Immature natural killer cell (primary cell): ENCODE measurements around the gene ZNF627. TPM values are rescaled to one million over a fixed set of nuclear protein-coding genes. Genes with fewer than 3 reads are reported as not detected.
"Not testable (repeated sequence)": the region's sequence is repeated elsewhere in the genome, so short reads cannot be mapped to it uniquely, and the experiment has no call there.

ENCODE experiments used
- DNase-seq, 3 donors: peaks; one replicate each; pipeline ENCODE4 v3.0.0; 2022; ENCODE audit warnings: mixed read lengths in 1 of 3
- H3K27ac Mint-ChIP-seq, 6 donors: one replicate each; pipeline ENCODE4 v1.8.0; 2020; ENCODE audit warnings: mixed read lengths in 6 of 6, mild to moderate bottlenecking in 5 of 6, inconsistent platforms in 4 of 6, moderate library complexity in 3 of 6
- H3K27me3 Mint-ChIP-seq, 3 donors: one replicate each; pipeline ENCODE4 v1.8.0; 2020 to 2021; ENCODE audit warnings: low read depth in 3 of 3, mild to moderate bottlenecking in 3 of 3, mixed read lengths in 3 of 3, moderate library complexity in 3 of 3, inconsistent platforms in 1 of 3
- H3K36me3 Mint-ChIP-seq, 3 donors: one replicate each; pipeline ENCODE4 v1.8.0; 2020; ENCODE audit warnings: mixed read lengths in 3 of 3, inconsistent platforms in 2 of 3, mild to moderate bottlenecking in 2 of 3
- H3K4me1 Mint-ChIP-seq, 2 donors: one replicate each; pipeline ENCODE4 v1.8.0; 2020; ENCODE audit warnings: inconsistent platforms in 2 of 2, mild to moderate bottlenecking in 2 of 2, mixed read lengths in 2 of 2, moderate library complexity in 1 of 2
- H3K4me3 Mint-ChIP-seq, 5 donors: one replicate each; pipeline ENCODE4 v1.8.0; 2020; ENCODE audit warnings: mild to moderate bottlenecking in 5 of 5, mixed read lengths in 5 of 5, inconsistent platforms in 3 of 5, moderate library complexity in 3 of 5
- H3K9me3 Mint-ChIP-seq, 6 donors: one replicate each; pipeline ENCODE4 v1.8.0; 2020; ENCODE audit warnings: mild to moderate bottlenecking in 6 of 6, mixed read lengths in 6 of 6, inconsistent platforms in 4 of 6, moderate library complexity in 3 of 6
- polyA plus RNA-seq, 3 donors: library from polyadenylated mRNA; unstranded; fragments of 300-500 nt; fragmentation: Illumina TruSeq; gene quantifications; one replicate each; pipeline ENCODE4 v1.2.3, GENCODE V29; 2021

The ZNF627 gene
- polyA plus RNA-seq, 3 donors from 2014 or later, result 6.1 to 9.6 (median 6.9) TPM

DNA sequence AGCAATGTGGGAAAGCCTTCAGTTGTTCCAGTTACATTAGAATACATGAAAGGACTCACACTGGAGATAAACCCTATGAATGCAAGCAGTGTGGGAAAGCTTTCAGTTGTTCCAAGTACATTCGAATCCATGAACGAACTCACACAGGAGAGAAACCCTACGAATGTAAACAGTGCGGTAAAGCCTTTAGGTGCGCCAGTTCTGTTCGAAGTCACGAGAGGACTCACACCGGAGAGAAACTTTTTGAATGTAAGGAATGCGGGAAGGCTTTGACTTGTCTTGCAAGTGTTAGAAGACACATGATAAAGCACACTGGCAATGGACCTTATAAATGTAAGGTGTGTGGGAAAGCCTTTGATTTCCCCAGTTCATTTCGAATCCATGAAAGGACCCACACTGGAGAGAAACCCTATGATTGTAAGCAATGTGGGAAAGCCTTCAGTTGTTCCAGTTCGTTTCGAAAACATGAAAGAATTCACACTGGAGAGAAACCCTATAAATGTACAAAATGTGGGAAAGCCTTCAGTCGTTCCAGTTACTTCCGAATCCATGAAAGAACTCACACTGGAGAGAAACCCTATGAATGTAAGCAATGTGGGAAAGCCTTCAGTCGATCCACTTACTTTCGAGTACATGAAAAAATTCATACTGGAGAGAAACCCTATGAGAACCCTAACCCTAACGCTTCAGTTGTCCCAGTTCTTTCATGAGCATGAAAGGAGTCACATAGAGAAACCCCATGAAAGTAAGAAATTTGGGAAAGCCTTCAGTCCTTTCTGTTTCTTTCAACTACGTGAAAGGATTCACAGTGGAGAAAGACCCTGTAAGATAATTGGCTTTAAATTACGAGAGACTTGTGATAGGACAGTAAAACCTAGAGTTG is 20.1 kb downstream of the ZNF627 start:
- Mint-ChIP-seq H3K36me3 (peaks cover 35 to 60% (median 53%) of the 10 kb centered on the region in 3 donors), H3K27me3 (no peaks in the 10 kb centered on the region), H3K4me3 (no peak overlapping the region), H3K9me3 (peaks cover 6 to 22% (median 17%) of the 10 kb centered on the region in 6 donors), H3K4me1 (peaks cover 8% of the 10 kb centered on the region in 2 donors), H3K27ac (no peak overlapping the region)
- DNase-seq, result no peak

DNA sequence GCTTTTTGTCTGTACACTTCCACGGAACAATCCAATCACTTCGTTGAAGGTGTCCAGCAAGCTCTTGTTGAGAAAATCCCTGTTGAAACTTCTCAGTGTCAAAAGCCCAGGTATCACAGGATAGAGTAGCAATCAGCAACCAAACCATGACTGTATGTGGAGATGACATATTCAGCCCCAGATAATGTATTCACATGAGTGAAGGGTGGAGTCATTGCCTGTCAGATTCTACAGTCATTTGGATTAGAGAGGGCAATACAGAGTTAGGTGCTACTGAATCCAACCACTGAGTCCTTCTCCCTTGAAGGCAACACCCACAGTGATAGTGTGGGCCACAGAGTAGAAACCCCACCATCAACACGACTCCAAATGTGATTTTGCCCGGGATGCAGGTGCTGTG is 23.3 kb downstream of the ZNF627 start:
- peaks cover 35 to 55% (median 48%) of the 10 kb centered on the region in 3 donors for H3K36me3 Mint-ChIP-seq
- peaks cover 6 to 22% (median 17%) of the 10 kb centered on the region in 6 donors for H3K9me3 Mint-ChIP-seq
- peaks cover 12 to 19% of the 10 kb centered on the region in 2 donors for H3K4me1 Mint-ChIP-seq
- no peak overlapping the region for H3K4me3 Mint-ChIP-seq
- peaks cover 0 to 8% (median 2%) of the 10 kb centered on the region in 3 donors for H3K27me3 Mint-ChIP-seq
- H3K27ac Mint-ChIP-seq, result no peak overlapping the region
- DNase-seq, result no peak

DNA sequence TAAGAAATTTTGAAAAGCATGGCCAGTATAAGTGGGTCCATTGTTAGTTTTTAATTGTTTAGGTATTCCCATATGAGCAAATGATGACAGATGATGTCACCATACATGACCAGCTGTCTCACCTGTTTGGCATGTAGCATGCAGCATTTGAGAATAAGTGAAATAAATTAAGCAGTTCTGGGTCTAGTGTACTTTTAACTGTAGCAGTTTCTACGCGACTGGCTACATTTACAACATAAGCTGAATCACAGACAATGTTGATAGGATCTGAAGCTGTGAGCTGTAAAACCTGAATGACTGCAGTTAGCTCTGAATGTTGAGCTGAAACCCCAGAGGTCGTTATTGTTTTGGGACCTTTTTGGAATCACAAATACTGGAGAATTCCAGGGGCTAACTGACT is 25.1 kb downstream of the ZNF627 start:
- H3K4me3 Mint-ChIP-seq, DNase-seq, H3K27ac Mint-ChIP-seq: not testable (repeated sequence)
- Mint-ChIP-seq H3K36me3 (peaks cover 21 to 42% (median 35%) of the 10 kb centered on the region in 3 donors), H3K9me3 (peaks cover 0 to 12% (median 8%) of the 10 kb centered on the region in 6 donors), H3K4me1 (peaks cover 12 to 20% of the 10 kb centered on the region in 2 donors), H3K27me3 (peaks cover 0 to 14% (median 2%) of the 10 kb centered on the region in 3 donors)

DNA sequence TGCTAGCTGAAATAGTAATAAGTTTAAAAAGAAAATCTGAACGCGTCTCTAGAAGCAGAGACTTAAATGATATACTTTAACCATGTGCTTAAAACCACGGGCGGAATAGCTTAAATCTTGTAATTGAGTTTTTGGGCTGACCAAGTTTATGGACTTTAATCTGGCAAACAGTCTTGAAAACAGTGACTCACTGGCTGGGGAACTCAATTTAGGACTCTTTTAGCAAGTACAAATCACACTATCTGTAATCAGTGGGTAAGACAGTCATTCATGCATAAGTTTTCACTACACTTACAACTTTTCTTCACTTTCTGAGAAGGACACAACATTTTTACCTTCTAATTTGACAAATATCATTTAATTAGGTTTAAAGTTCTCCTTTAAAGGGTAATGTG is 26.8 kb downstream of the ZNF627 start:
- H3K27me3 Mint-ChIP-seq, result peaks cover 0 to 14% (median 2%) of the 10 kb centered on the region in 3 donors
- H3K36me3 Mint-ChIP-seq, result peaks cover 8 to 27% (median 20%) of the 10 kb centered on the region in 3 donors
- H3K27ac Mint-ChIP-seq, result no peak overlapping the region
- peaks cover 12 to 20% of the 10 kb centered on the region in 2 donors for H3K4me1 Mint-ChIP-seq
- no peak for DNase-seq
- H3K4me3 Mint-ChIP-seq, result peak overlapping the region in 3 of 5 donors; percentile 21 to 70 (median 25)
- H3K9me3 Mint-ChIP-seq, result no peaks in the 10 kb centered on the region

DNA sequence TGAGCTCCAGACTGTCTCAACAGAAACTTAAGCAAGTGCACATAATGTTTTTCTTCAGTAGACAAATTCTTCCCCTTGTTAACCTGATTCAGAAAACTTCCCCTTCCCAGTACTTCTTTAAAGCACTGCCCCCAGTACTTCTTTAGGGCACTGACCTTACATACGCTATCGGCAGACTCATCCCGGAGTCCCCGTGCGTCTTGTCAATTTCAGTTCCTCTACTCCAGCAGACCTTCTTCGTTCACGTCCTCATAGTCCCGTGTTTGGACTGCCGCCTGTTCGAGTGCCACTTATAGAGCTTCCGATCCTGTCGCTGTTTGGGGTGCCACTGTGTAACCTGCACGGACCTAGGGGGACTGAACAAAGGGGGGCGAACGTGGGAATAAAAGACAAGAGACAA is 29.0 kb downstream of the ZNF627 start:
- H3K4me1 Mint-ChIP-seq, result peaks cover 12 to 20% of the 10 kb centered on the region in 2 donors
- H3K9me3 Mint-ChIP-seq, result peaks cover 0 to 1% (median 0%) of the 10 kb centered on the region in 6 donors
- H3K4me3 Mint-ChIP-seq, result peak overlapping the region in 1 of 5 donors; percentile 7
- H3K27ac Mint-ChIP-seq, result peak overlapping the region in 1 of 6 donors; percentile 17
- no peak for DNase-seq
- H3K36me3 Mint-ChIP-seq, result peaks cover 0 to 9% (median 1%) of the 10 kb centered on the region in 3 donors
- peaks cover 0 to 19% (median 2%) of the 10 kb centered on the region in 3 donors for H3K27me3 Mint-ChIP-seq

DNA sequence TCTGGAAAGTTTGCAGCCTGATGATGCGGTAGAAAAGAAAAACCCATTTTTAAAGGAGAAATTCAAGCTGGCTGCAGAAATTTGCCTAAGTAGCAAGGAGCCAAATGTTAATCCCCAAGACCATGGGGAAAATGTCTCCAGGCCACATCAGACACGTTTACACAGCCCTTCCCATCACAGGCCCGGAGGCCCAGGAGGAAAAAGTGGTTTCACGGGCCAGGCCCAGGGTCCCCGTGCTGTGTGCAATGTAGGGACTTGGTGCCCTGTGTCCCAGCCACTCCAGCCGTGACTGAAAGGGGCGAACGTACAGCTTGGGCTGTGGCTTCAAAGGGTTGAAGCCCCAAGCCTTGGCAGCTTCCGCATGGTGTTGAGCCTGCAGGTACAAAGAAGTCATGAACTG is 35.9 kb downstream of the ZNF627 start:
- Mint-ChIP-seq H3K27ac (no peak overlapping the region), H3K4me3 (no peak overlapping the region), H3K9me3 (peaks cover 0 to 9% (median 0%) of the 10 kb centered on the region in 6 donors), H3K36me3 (no peaks in the 10 kb centered on the region), H3K27me3 (peaks cover 0 to 10% (median 5%) of the 10 kb centered on the region in 3 donors), H3K4me1 (no peaks in the 10 kb centered on the region)
- no peak for DNase-seq

DNA sequence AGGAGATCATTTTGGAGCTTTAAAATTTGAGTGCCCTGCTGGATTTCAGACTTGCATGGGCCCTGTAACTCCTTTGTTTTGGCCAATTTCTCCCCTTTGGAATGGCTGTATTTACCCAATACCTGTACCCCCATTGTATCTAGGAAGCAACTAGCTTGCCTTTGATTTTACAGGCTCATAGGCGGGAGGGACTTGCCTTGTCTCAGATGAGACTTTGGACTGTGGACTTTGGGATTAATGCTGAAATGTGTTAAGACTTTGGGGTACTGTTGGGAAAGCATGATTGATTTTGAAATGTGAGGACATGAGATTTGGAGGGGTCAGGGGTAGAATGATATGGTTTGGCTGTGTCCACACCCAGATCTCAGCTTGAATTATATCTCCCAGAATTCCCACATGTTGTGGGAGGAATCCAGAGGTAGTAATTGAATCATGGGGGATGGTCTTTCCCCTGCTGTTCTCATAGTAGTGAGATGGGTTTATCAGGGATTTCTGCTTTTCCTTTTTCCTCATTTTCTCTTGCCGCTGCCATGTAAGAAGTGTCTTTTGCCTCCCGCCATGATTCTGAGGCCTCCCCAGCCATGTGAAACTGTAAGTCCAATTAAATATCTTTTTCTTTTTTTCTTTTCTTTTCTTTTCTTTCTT is 36.9 kb downstream of the ZNF627 start:
- H3K36me3 Mint-ChIP-seq, H3K4me1 Mint-ChIP-seq, H3K4me3 Mint-ChIP-seq, H3K9me3 Mint-ChIP-seq, H3K27ac Mint-ChIP-seq, DNase-seq: not testable (repeated sequence)
- H3K27me3 Mint-ChIP-seq, result peaks cover 2 to 10% (median 5%) of the 10 kb centered on the region in 3 donors

DNA sequence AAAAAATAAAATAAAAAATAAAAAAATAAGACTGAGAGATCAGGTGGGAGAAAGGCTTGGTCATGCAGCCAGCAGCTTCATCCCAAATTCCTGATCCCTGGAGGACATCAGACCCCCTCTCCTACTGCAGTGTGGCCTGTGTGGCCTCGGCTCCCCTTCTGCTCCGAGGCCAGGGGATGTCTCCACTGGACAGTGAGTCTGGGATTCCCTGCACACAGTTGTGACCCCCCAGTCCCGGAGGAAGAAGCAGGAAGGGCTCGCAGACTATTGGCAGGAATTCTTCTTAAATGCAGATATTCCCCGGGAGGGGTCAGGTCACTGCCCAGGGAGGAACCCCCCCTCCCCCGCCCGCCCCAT is 41.9 kb downstream of the ZNF627 start:
- Mint-ChIP-seq H3K36me3 (no peaks in the 10 kb centered on the region), H3K27ac (no peak overlapping the region), H3K4me3 (peak overlapping the region in 4 of 5 donors; percentile 21 to 81 (median 79))

DNA sequence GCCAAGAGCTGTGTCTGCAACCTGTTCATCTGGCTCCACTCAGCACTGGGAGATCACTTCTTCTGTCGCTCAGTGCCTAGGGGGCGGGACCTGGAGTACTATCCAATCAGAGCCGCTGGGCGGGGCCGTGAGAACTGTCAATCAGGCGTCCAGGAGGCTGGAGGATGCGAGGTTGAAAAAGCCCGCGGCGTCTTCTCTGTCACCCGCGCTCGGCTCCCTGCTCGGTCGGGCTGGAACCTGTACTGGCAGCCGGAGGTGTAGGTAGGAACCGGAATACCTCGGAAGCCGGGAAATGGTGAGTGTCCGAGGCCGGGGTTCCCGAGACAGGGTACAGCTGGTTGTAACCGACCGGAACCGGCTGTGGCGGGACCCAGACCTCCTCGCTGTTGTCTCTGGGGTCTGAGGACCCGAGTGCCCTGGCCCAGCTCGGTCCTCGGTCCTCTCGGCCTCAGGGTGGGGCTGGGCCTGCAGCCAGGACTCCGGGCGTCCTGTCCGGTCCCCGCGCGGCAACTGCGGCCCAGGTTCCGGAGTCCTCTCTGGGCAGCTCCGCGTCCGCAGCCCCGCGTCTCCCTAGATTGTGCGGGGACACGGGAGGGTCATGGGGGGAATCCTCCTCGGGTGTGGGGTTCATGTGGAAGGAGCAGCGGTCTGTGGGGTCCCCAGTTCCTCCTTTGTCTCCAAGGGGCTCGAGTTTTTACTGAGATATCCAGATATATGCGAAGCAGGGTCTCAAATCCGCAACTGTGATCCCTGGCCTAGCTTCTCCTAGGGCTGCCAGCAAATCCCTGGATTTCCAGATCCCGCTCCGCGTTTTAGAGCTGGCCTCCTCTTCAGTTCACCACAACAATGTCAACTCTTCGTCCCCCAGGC is 42.6 kb downstream of the ZNF627 start:
- Mint-ChIP-seq H3K4me3 (peak overlapping the region; percentile 79 to 83 (median 79)), H3K4me1 (peaks cover 0 to 7% of the 10 kb centered on the region in 2 donors), H3K27me3 (peaks cover 2 to 8% (median 4%) of the 10 kb centered on the region in 3 donors), H3K27ac (no peak overlapping the region), H3K36me3 (no peaks in the 10 kb centered on the region), H3K9me3 (no peaks in the 10 kb centered on the region)
- peak; percentile 85 to 86 (median 86) for DNase-seq

More for the DNA sequence above, 41.9 kb downstream of the ZNF627 start:
- Mint-ChIP-seq H3K4me1 (peaks cover 0 to 7% of the 10 kb centered on the region in 2 donors), H3K9me3 (no peaks in the 10 kb centered on the region), H3K27me3 (peaks cover 2 to 8% (median 4%) of the 10 kb centered on the region in 3 donors)
- peak in 1 of 3 donors; percentile 3 for DNase-seq

DNA sequence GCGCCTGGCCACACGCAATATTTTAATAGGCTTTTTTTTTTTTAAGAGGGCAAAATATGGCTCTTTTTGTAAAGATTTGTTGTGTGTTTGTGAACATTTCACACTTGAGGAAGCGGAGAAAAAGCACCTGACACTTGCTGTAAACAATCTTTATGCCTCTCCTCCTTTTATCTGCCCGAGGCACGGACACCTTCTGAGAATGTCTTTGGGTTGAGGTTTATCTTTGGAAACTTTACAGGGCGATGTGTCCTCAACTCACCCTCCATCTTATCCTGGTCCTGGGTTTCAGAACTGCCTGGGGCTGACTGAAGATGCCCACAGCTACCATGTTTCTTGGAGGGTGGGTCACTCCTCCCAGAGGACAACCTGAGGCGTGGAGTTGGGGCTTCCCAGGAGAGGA is 44.0 kb downstream of the ZNF627 start:
- Mint-ChIP-seq H3K27ac (no peak overlapping the region), H3K4me1 (peaks cover 0 to 7% of the 10 kb centered on the region in 2 donors), H3K36me3 (no peaks in the 10 kb centered on the region), H3K27me3 (peaks cover 0 to 3% (median 2%) of the 10 kb centered on the region in 3 donors), H3K9me3 (no peaks in the 10 kb centered on the region), H3K4me3 (no peak overlapping the region)
- DNase-seq, result no peak

DNA sequence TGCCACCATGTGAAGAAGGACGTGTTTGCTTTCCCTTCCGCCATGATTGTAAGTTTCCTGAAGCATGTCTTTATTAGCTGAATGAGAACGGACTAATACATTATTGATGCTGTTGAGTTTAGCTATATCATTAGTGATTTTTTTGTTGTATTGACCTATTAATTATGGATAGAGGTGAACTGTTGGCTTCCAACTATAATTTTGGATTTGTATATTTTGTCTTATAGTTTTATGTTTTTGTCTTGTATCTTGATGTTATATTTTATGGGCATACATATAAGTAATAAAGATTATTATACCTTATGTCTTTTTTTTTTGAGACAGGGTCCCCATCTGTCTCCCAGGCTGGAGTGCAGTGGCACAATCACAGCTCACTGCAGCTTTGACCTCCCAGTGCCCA is 45.6 kb downstream of the ZNF627 start:
- H3K4me1 Mint-ChIP-seq, result peaks cover 0 to 7% of the 10 kb centered on the region in 2 donors
- H3K27me3 Mint-ChIP-seq, result peaks cover 0 to 3% (median 2%) of the 10 kb centered on the region in 3 donors
- no peak overlapping the region for H3K27ac Mint-ChIP-seq
- no peaks in the 10 kb centered on the region for H3K36me3 Mint-ChIP-seq
- no peaks in the 10 kb centered on the region for H3K9me3 Mint-ChIP-seq
- no peak overlapping the region for H3K4me3 Mint-ChIP-seq
- DNase-seq, result no peak

DNA sequence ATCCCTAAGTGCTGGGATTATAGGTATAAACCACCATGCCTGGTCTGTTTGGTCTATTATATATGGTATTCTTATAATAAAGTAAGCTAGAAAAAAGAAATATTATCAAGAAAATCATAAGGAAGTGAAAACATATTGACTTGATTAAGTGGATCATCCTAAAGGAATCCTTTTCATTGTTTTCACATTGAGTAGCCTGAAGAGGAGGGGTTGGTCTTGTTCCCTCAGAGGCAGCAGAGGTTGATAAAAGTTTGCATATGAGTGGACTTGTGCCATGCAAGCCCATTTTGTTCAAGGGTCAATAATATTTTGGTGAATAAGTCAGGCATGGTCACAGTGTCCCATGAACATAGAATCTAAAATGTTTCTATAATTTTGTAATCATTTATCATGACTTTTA is 52.7 kb downstream of the ZNF627 start:
- H3K27me3 Mint-ChIP-seq, result no peaks in the 10 kb centered on the region
- no peaks in the 10 kb centered on the region for H3K4me1 Mint-ChIP-seq
- H3K9me3 Mint-ChIP-seq, result peaks cover 12 to 29% (median 24%) of the 10 kb centered on the region in 6 donors
- peaks cover 16 to 23% (median 19%) of the 10 kb centered on the region in 3 donors for H3K36me3 Mint-ChIP-seq
- DNase-seq, result no peak
- H3K4me3 Mint-ChIP-seq, result no peak overlapping the region
- H3K27ac Mint-ChIP-seq, result no peak overlapping the region

DNA sequence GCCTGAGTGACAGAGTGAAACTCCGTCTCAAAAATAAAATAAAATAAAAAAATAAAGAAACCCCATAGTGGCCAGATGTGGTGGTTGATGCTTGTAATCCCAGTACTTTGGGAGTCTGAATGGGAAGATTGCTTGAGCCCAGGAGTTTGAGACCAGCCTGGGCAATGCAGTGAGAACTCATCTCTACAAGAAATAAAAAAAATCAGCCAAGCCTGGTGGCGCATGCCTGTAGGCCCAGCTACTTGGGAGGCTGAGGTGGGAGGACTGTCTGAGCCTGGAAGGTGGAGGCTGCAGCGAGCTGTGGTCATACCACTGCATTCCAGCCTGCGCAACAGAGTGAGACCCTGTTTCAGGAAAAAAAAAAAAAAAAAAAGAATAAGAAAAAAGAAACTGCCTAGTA is 53.8 kb downstream of the ZNF627 start:
- no peak for DNase-seq
- no peak overlapping the region for H3K27ac Mint-ChIP-seq
- H3K36me3 Mint-ChIP-seq, result peaks cover 16 to 23% (median 19%) of the 10 kb centered on the region in 3 donors
- H3K9me3 Mint-ChIP-seq, result peaks cover 12 to 29% (median 24%) of the 10 kb centered on the region in 6 donors
- no peaks in the 10 kb centered on the region for H3K4me1 Mint-ChIP-seq
- H3K27me3 Mint-ChIP-seq, result no peaks in the 10 kb centered on the region
- H3K4me3 Mint-ChIP-seq, result no peak overlapping the region
